ENCODE results near the gene CD80. TPM values are rescaled to one million over a fixed set of nuclear protein-coding genes. Genes with fewer than 3 reads are reported as not detected.
A peak's percentile ranks its signal among the peaks of the same experiment; 100 is the strongest.
"Not testable (repeated sequence)": the region's sequence is repeated elsewhere in the genome, so short reads cannot be mapped to it uniquely, and the experiment has no call there.

Gene CD80, protein sequence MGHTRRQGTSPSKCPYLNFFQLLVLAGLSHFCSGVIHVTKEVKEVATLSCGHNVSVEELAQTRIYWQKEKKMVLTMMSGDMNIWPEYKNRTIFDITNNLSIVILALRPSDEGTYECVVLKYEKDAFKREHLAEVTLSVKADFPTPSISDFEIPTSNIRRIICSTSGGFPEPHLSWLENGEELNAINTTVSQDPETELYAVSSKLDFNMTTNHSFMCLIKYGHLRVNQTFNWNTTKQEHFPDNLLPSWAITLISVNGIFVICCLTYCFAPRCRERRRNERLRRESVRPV
- under 1 TPM in 9 of 12 donors, not detected in 3; 0.13 to 0.57 (median 0.39) TPM for polyA plus RNA-seq (ENCODE audit: insufficient read length in 12 of 12)
- long read RNA-seq, donor 1 = 0 reads
- long read RNA-seq, donor 2 = 0 reads
- long read RNA-seq, donor 3 = 0 reads
- long read RNA-seq, donor 4 = 0 reads
- long read RNA-seq, donor 5 = 0 reads
- long read RNA-seq, donor 6 = 0 reads
- long read RNA-seq, donor 7 = 0 reads
- long read RNA-seq, donor 8 = 0 reads
- long read RNA-seq, donor 9 = 0 reads
- long read RNA-seq, donor 10 = 0 reads
- long read RNA-seq, donor 11 = 0 reads

DNA sequence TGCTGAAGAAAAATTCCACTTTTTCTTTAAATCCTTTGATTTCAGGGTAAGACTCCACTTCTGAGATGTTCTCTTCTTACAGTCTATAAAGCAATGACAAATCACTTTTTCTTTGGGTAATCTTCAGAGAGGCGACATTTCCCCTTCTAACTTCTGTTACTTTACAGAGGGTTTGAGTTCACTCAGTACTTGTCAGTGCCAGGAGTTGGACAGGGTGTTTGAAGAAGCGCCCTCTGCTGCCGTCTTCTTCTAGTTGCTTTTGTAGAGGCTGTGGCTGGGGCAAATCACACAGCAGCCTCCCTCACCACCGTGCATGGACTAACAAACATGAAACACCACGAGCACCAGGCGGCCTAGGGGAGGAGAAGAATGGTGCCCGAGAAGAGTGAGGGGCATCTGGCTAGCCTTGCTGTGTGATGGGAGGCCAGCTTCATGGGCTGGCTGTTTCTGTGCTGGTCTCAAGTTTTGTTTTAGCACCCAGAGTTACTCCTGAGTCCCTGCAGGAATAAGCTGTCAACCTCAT lies at the start of gene CD80:
Gene CD80, minus strand, starts transcription at position 174 of the 523 bp plus-strand sequence. CDS start 1,886 bp downstream, outside the sequence.
- DNase-seq = no peak

DNA sequence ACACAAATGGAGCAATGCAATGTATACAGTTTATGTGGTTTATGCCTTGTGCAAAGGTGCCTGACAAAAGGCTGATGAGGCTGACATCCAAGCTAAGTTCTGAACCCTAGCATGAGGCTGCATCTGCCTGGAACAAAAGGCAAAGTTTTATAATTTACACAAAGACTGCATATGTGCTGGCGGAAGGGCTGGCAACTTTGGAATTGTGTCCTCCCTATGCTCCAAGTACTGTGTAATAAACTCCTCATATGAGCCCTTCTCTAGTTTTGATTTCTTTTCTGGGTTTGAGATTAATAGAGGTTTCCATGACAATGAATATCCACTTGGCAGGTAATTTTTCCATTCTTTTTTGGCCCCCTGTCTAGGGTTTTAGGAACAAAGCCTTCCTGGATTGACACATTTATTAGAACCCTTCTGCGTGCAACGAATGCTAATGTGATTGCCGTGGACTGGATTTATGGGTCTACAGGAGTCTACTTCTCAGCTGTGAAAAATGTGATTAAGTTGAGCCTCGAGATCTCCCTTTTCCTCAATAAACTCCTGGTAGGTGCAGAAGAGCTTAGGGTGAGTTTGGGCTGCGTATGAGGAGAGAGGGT lies 49.1 kb upstream of the CD80 start:
- no peak for DNase-seq

DNA sequence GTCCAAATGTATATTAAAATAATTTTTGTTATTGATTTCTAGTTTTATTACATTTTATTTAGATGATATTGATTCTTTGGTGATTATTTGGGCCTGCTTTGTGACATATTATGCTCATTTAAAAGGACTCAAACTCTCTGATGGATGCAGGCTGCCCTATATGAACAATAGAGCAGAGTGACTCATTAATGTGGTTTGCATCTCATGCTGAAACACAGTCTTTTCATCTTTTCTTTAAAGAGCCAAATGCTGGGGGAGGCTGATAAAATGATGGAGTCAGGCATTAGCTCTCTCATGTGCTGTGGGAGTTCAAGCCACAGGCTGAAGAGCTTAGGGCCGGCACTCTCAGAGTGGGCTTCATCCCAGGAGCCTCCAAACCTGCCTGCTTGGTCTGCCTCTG lies 45.5 kb upstream of the CD80 start:
- DNase-seq = no peak

DNA sequence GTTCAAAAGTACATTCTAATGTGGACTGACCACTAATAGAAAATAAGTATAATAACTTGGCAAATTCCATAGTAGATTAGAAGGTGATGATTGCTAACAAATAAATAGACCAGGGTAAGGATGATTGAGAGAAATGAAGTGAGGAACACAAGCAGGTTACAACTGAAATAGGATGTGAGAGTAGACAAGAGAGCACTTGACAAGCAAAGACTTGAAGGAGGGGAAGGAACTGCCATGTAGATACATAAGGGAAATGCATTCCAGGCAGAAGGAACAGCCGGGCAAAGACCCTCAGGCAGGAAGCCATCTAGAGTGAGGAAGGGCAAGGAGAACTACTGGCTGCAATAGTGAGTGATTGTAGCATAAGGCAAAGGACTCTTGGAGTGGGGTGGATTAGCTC lies 43.3 kb upstream of the CD80 start:
- no peak for DNase-seq

DNA sequence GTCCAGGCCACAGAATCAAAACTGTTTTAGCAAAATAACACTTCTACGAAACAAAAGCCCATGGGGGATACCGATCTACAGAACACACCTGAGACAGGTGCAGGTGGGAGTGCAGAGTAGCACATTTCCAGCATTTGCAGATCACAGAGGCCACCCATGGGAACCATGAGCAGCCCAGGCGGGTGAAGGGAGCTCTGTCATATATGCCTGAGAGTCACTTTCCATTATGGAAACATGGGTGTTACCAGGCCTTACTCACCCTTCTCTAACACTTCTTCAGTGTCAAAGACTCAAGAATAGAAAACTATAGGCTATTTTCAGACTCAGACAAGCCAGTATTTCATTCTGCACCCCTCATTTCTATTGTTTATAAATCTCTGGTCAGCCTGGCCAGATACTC lies 41.7 kb upstream of the CD80 start:
- no peak for DNase-seq

DNA sequence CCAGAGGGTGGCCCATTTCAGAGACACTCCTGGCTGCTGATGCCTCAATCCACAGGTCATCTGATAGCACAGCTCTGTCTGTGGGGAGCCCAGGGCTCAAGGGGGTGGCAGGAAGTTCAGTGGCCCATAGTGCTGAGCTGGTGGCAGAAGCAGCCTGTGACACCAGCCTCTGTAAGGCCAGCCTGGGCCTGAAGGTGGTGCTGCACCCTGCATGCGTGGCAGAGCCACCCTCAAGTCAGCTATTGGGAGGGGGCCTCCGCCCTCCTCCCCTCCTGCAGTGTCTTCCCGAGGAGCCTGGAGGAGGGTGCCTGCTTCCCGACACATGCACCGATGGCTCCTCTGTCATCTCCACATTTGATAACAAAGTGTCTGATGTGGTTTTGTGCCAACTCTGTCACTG lies 41.3 kb upstream of the CD80 start:
- no peak for DNase-seq

DNA sequence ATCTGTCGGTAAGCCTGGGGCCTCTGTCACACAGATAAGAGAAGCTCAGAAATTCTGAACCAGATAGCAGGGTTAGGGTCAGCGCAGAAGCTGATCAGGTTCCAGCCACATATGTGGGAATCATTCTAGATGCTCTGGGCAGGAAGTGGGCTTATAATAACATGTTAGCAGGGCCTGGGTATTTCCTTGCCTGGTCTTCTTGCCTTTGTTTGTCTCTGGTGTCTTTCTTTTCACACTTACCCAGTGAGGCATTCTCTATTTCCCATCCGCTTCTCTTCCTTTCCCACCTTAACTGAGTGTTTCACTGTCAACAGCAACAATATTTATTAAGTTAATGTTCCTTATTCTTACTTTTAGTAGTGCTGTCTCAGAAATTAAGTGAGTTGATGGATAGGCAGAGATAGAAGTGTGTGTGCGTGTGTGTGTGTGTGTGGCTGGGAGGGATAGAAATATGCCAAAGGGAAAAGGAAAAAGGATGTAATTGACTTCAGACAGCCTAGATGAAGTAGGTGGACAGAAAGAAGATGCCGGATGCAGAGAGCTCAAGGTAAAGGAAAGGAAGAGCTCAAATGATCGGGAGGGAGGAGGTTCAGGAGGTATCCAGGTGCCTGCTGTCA lies 40.3 kb upstream of the CD80 start:
- no peak for DNase-seq

DNA sequence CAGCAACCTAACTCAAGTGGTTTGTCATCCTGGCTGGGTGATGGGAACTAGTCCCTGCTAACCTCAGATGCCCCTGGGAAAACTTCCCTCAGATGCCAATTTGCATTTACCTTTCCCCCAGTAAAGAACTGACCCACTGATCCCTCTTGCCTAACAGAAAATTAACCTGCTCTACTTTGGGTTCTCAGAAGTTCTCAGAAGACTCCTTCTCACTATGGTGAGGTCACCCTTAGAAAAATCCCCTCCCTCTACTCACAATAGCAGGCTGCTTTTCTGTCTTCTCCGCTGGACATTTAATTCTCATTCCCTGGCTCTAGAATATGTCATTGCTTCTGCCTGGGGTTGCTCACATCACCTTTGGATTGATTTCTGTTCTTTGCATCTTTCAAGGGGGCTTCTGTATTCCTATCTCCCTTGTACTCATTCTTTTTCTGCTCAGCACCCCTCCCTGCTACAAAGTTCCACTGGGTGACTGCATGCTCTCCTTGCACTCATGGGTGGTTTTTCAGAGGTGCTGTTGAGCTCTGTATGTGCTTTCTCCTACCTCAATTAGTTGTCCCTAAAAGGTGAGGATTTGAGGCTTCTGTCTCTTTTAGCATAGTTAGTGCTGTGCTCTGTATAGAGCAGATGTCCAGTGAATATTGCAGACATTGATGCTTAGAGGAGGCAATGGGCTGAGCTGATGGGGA lies 39.1 kb upstream of the CD80 start:
- DNase-seq = no peak

DNA sequence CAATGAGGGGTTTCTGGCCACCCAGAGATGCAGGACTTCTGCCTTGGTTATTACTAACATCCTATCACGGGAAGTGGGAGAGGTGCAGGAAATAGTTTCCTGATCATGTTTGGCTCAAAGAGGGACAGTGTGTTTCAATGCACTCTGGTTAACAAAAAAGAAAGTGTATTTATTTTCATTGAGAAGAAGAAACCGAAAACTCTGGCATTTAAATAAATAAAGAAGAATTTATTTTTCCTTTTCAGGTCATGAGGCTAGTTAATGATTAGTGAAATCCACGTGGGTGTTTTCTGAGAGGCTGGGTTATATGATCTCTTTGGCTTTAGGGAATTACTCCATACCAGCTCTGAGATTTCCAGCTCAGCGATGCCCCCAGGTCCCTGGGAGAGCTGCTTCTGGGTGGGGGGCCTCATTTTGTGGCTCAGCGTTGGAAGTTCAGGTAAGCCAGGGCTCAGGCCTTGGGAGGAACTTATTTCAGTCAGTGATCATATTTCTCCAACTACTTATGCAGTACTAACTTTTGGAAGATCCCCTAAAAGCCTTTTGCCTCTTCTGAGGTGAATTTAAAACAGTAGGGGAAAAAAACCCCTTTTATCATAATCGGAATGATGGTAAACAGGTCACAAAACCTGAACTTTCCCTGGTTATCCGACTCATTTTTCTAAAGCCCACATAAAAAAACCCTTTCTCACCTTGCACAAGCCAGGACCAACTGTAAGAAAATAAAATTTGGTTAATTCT lies 38.3 kb upstream of the CD80 start, which contains the start of gene PLA1A:
Gene PLA1A, plus strand, starts transcription at position 338 of the 741 bp plus-strand sequence. Its CDS starts 29 bp downstream, at position 367.
- DNase-seq = no peak

DNA sequence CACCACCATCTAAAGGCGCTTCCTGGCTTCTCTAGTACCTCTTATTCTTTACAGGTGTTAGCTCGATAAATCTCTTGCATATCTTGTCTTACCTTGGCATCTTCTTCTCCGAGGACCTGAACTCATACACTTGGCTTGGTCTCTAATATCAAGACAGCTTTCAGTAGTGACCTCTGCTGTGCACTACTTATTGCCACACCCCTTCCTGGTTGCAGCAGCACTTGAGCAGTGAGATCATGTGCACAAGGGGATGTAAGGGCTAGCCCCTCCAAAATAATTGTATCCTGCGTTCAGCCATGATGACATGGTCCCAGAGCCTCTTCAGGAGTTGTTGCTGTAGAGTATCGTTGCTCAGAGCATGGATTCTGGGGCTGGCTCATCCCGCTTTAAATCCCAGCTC lies 37.0 kb upstream of the CD80 start:
- DNase-seq = no peak

DNA sequence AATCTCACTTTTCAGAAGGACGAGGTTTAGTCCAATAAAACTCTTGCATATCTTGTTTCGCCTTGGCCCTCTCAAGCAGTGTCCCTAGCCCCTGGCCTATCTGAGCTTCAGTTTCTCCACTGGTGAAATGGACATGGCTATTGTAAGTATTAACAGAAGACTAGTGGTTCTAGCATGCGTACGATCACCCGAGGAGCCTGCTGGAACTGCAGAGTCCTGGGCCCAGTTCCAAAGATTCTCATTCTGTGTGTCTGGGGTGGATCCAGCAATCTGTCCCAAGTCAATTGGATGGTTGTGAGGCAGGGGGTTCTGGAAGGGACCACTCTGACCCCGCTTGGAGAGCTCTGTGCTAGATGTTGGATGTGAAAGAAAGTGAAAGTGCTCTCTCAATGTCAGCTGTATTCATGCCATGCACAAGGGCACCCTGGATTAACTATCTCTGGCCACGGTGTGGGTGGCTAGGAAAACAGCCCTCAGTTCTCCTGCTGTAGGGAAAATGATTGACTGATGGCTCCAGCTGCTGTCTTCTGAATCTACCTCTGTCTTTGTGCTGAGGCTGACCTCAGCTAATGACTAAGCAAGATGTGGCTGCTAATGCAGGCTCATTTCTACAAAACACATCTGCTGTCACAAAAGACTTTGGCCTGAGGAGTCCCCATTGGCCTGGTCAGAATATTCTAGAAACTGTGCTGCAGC lies 36.4 kb upstream of the CD80 start:
- no peak for DNase-seq

DNA sequence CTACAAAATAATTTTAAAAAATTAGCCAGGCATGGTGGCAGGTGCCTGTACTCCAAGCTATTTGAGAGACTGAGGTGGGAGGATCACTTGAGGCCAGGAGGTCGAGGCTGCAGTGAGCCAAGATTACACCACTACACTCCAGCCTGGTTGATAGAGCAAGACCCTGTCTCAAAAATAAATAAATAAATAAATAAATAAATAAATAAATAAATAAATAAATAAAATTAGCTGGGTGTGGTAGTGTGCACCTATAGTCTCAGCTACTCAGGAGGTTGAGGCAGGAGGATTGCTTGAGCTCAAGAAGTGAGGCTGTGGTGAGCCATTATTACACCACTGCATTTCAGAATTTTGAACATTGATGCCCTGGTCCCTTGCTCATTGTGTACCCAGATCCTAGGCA lies 35.5 kb upstream of the CD80 start:
- not testable (repeated sequence) for DNase-seq

DNA sequence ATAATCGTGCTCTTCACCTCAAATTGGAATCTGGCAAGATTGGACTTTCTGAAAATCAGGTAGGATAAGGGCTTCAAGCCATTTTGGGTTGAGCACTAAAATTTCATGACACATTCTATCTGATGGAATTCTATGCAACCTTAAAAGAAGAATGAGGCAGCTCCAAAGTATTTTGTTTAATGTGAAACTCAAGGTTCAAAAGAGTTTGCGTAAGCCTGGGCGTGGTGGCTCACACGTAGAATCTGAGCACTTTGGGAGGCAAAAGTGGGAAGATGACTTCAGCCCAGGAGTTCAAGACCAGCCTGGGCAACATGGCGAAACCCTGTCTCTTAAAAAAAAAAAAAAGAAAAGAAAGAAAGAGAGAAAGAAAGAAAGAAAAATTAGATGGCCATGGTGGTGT lies 34.7 kb upstream of the CD80 start:
- no peak for DNase-seq

DNA sequence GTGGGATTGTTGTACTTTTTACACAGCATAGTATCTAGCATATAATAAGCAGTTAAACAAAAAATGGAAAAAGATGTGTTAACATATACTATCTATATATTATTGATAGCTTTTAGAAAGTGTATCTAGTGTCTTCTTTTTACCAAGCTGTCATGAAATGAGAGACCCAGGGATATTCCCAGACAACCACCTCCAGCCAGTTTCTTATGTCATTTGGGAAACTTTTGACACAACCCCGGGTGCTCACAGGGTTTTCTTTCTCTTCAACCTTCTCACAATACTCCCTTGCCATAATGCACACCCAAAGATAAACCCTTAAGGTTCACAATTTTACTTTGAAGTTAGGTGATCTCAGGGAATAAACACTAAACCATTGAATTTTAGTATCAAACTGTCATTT lies 33.4 kb upstream of the CD80 start:
- no peak for DNase-seq

DNA sequence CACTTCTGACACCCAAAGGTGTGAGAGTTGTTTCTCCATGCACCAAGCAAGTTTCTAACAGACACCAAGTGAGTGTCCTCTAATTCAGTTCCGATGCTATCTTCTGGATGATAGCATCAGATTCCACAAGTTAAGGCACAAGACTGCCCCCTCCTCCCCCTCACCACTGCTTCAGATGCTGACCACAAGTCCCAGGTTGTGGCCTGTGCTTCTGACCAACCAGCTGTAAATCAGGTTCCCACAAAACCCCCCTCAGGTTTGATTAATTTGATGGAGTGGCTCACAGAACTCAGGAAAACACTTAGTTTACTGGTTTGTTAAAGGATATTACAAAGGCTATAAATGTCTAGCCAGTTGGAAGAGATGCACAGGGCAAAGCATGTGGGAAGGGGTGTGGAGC lies 31.3 kb upstream of the CD80 start:
- no peak for DNase-seq

DNA sequence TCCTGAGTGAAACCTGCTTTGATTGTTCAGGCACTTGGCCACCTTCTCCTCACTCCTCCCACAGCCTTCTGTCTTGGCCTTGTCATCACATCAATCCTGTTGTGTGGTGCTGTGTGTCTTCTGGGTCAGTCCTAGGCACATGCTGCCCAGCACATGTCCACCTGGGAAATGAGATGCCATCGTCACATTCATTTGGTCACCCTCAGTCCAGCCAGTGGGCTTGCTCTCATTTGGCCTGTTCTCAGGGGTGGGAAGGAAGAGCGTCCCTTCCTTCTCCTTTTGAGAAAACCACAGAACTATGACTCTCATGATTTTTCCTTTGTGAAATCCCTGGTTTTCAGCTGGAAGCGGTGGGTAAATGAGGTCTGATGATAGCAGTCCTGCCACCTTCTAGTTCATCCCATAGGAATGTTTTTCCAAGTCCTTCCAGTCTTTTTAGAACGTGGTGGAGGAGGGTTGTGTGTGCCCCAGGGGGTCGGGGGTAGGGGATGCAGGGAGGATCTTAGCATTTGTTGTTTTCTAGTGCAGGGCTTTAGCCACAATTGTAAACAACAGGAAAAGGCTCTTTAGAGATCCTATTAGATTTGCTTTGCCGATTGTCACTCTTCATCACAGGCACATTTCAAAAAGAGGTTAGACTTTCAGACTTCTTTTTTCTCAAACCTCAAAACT lies 29.8 kb upstream of the CD80 start:
- DNase-seq = no peak

DNA sequence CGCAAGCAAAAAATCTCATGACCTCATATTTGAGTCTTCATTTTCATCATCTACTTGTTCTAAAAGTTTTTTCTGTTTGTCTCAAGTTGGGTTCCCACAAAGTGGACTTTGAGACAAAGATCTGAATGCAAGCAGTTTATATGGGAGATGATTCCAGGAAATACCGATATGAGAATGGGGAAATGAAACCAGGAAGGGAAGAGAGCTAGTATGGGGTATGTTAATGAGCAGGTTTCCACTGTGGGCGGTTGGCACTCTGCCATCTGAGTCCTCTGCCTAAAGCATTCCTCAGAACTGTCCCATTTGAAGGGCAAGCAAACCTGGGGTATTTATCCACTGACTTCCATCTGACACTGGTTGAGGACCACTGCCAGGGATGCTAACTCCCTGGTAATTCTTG lies 28.7 kb upstream of the CD80 start:
- peak; percentile 34 for DNase-seq

DNA sequence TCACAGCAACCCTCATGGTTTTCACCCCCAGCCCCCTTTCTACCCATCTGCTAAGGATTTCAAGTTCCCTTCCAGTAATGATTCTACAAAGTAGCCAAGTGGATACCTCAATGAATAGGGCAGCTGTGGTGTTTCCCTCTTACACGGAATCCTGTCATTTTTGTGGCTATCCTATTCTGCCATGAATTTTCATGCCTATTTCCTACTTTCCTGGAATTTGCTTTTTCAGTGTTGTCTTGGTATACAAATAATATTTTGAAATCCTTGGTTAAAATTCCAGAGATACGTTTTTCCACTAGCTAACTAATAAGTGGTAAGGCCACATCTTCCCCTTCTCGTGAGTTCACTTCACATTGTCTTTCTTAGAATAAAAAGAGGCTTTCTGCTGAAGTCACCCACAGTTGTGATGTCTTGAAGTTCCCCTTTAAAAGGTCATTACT lies 27.3 kb upstream of the CD80 start:
- no peak for DNase-seq

DNA sequence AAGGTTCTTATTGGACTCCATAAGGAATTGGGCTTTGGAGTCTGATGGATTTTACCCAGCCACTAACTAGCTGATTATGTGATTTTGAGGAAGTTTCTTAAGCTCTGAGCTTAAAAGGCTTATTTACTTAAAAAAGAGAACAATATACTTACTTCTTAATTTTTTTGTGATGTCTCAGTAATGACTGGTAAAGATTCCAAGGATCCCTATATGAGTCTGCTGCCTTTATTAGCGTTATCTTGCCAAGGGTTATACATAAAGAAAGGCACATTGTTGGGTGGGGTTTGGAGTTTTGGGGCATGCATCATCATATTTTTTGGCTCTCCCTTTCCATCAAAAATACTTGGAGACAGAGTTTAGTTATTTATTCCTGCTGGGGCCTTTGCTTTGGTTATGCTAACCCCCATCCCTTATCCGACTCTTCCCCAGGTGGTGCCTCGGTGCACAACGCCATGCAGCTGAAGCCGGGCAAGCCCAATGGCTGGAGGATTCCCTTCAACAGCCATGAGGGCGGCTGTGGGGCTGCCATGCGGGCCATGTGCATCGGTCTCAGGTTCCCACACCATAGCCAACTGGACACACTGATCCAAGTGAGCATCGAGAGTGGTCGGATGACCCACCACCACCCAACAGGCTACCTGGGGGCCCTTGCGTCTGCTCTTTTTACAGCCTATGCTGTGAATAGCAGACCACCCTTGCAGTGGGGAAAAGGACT lies 26.6 kb upstream of the CD80 start:
- no peak for DNase-seq
